ENCODE measurements around the gene TSPO. TPM values are rescaled to one million over a fixed set of nuclear protein-coding genes. Genes with fewer than 3 reads are reported as not detected.

TSPO gene
- total and polyA plus RNA-seq, 9 of the 15 experiments (the other 6 are each of a cell fraction or from before 2014, with no cell fraction given): 4.9 to 126 (median 25.3) TPM

DNA sequence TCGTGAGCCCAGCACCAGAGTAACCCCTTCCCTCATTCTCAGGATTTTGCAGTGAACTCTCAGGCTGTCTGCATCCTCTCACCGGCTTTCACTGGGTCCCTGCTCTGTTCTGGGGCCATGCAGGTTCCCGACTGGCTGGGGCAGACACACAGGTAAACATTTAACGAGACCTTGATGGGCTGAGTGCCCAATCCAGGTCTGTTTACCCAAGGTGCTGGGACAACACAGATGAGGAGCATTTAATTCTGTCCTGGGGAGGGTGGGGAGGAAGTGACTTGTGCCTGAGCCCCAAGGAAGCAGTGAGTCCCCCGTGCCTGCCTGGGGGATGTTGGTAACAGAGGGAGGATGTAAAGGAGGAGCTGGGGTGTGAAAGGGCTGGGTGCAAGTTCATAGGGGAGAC is 36.4 kb upstream of the TSPO start:
- in situ Hi-C loops (cut with MboI) (no loop called here), intact Hi-C loops (cut with micrococcal nuclease) (no loop called here)
- no peak for ATAC-seq
- WGBS (ENCODE audit: insufficient coverage, low coverage, missing lambda C conversion rate): 0% methylated on average over 1 of the region's 5 CpGs
- ChIA-PET CTCF (ENCODE audit: low intra/inter-chr PET ratio) (no interaction called here), POLR2A (no interaction called here)
- Histone ChIP-seq H3K4me2 (ENCODE audit: insufficient read depth, low read length) (no peak overlapping the region), H3K4me1 (replicated peaks in 1 of 2; ENCODE audit: control insufficient read depth in 2 of 2, insufficient read depth in 2 of 2, low read length in 2 of 2) (peaks cover 12 to 25% of the 10 kb centered on the region in 2 experiments; a peak in 3 of 5 replicates), H3K27ac (ENCODE audit: extremely low read depth, low read depth, low read length) (no peak overlapping the region), H3K4me3 (no peak overlapping the region), H3K79me2 (ENCODE audit: control insufficient read depth, insufficient read depth, low read length) (no peaks in the 10 kb centered on the region), H3K9me1 (ENCODE audit: control insufficient read depth, insufficient read depth, low read length) (no peaks in the 10 kb centered on the region), H3K36me3 (ENCODE audit: control insufficient read depth, insufficient read depth, low read length) (no peaks in the 10 kb centered on the region), H4K20me1 (replicated peaks; ENCODE audit: control insufficient read depth, insufficient read depth, low read length) (no peaks in the 10 kb centered on the region), H3K27me3 (ENCODE audit: control insufficient read depth in 2 of 2, insufficient read depth in 2 of 2, low read length in 2 of 2) (peaks cover 0 to 8% of the 10 kb centered on the region in 2 experiments; a peak in 2 of 5 replicates), H3K9me3 (replicated peaks; ENCODE audit: control insufficient read depth, insufficient read depth, low read depth, low read length) (no peaks in the 10 kb centered on the region), H2AFZ (ENCODE audit: low read depth, low read length) (no peak overlapping the region), H3K9ac (ENCODE audit: insufficient read depth in 1 of 2, low read depth in 2 of 2, low read length in 2 of 2) (no peak overlapping the region)
- TF ChIP-seq SRF (CRISPR knock-in tag; IDR thresholded peaks at IDR 0.05): no peak
- TF ChIP-seq, protein P1, sequence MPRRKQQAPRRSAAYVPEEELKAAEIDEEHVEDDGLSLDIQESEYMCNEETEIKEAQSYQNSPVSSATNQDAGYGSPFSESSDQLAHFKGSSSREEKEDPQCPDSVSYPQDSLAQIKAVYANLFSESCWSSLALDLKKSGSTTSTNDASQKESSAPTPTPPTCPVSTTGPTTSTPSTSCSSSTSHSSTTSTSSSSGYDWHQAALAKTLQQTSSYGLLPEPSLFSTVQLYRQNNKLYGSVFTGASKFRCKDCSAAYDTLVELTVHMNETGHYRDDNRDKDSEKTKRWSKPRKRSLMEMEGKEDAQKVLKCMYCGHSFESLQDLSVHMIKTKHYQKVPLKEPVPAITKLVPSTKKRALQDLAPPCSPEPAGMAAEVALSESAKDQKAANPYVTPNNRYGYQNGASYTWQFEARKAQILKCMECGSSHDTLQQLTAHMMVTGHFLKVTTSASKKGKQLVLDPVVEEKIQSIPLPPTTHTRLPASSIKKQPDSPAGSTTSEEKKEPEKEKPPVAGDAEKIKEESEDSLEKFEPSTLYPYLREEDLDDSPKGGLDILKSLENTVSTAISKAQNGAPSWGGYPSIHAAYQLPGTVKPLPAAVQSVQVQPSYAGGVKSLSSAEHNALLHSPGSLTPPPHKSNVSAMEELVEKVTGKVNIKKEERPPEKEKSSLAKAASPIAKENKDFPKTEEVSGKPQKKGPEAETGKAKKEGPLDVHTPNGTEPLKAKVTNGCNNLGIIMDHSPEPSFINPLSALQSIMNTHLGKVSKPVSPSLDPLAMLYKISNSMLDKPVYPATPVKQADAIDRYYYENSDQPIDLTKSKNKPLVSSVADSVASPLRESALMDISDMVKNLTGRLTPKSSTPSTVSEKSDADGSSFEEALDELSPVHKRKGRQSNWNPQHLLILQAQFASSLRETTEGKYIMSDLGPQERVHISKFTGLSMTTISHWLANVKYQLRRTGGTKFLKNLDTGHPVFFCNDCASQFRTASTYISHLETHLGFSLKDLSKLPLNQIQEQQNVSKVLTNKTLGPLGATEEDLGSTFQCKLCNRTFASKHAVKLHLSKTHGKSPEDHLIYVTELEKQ (CRISPR knock-in tag; IDR thresholded peaks at IDR 0.05): no peak
- no peak for TF ChIP-seq ZFX (CRISPR knock-in tag; IDR thresholded peaks at IDR 0.05)
- TF ChIP-seq SPI1 (IDR thresholded peaks at IDR 0.05; ENCODE audit: borderline replicate concordance, low read depth, low read length): 0 out of 2 replicates have a peak, but pooled peaks have one; percentile 6
- no peak for TF ChIP-seq BRF1 (IDR thresholded peaks at IDR 0.05; ENCODE audit: borderline replicate concordance, extremely low read depth, insufficient read length)
- TF ChIP-seq, protein P2, sequence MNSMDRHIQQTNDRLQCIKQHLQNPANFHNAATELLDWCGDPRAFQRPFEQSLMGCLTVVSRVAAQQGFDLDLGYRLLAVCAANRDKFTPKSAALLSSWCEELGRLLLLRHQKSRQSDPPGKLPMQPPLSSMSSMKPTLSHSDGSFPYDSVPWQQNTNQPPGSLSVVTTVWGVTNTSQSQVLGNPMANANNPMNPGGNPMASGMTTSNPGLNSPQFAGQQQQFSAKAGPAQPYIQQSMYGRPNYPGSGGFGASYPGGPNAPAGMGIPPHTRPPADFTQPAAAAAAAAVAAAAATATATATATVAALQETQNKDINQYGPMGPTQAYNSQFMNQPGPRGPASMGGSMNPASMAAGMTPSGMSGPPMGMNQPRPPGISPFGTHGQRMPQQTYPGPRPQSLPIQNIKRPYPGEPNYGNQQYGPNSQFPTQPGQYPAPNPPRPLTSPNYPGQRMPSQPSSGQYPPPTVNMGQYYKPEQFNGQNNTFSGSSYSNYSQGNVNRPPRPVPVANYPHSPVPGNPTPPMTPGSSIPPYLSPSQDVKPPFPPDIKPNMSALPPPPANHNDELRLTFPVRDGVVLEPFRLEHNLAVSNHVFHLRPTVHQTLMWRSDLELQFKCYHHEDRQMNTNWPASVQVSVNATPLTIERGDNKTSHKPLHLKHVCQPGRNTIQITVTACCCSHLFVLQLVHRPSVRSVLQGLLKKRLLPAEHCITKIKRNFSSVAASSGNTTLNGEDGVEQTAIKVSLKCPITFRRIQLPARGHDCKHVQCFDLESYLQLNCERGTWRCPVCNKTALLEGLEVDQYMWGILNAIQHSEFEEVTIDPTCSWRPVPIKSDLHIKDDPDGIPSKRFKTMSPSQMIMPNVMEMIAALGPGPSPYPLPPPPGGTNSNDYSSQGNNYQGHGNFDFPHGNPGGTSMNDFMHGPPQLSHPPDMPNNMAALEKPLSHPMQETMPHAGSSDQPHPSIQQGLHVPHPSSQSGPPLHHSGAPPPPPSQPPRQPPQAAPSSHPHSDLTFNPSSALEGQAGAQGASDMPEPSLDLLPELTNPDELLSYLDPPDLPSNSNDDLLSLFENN (IDR thresholded peaks at IDR 0.05; ENCODE audit: low read depth in 2 of 2, low read length in 2 of 2): no peak
- BruUV-seq (replicated peaks): no TSS peak
- DNase-seq (ENCODE audit: extremely low read depth in 1 of 4, low spot score in 3 of 4): no peak
- no peak for FAIRE-seq
